Transverse colon (tissue), 4 donors: Measurements from ENCODE around the gene ZC3H18. TPM values are rescaled to one million over a fixed set of nuclear protein-coding genes. Genes with fewer than 3 reads are reported as not detected.

Experiments used
- DNase-seq: peaks from one replicate; pipeline ENCODE4 v3.0.0-alpha.2; 2019
- H3K27ac ChIP-seq, 4 donors: fragments of 200-600 bp; sonication (generic); 2 replicates each; pipeline ENCODE4 v1.5.1; 2016 to 2018; ENCODE audit warnings: inconsistent platforms in 4 of 4
- H3K27me3 ChIP-seq: fragments of 200-600 bp; sonication (generic); 2 replicates; pipeline ENCODE4 v1.5.1; 2017; ENCODE audit warnings: inconsistent platforms
- H3K36me3 ChIP-seq, 4 donors: fragments of 200-600 bp; sonication (generic); 2 replicates each; pipeline ENCODE4 v1.5.1; 2017 to 2019; ENCODE audit warnings: inconsistent platforms in 4 of 4
- H3K4me1 ChIP-seq, 4 donors: fragments of 200-600 bp; sonication (generic); 2 replicates each; pipeline ENCODE4 v1.5.1; 2017 to 2020; ENCODE audit warnings: inconsistent platforms in 4 of 4
- H3K4me3 ChIP-seq, 4 donors: fragments of 200-600 bp; sonication (generic); 1 replicate in 1 of 4; 2 replicates in 3 of 4; pipeline versions ENCODE4 v1.5.1 to v1.6.1; 2017 to 2019; ENCODE audit warnings: inconsistent platforms in 4 of 4
- H3K9me3 ChIP-seq, 2 donors: fragments of 200-600 bp; sonication (generic); 2 replicates each; pipeline ENCODE4 v1.5.1; 2017 to 2019; ENCODE audit warnings: inconsistent platforms in 2 of 2
- CTCF ChIP-seq, 5 experiments: fragments of 200-600 bp in 3 of 5; fragments of 450-650 bp in 2 of 5; sonication (generic) in 3 of 5; IDR thresholded peaks; 1 replicate in 2 of 5; 2 replicates in 3 of 5; pipeline ENCODE4 v1.5.1; 2016 to 2017; ENCODE audit warnings: antibody characterized with exemption in 5 of 5, inconsistent platforms in 3 of 5, mild to moderate bottlenecking in 2 of 5, moderate library complexity in 1 of 5
- EP300 ChIP-seq: sonication (generic); formaldehyde crosslinking; IDR thresholded peaks from one replicate; pipeline ENCODE4 v1.6.1; 2017; ENCODE audit warnings: antibody characterized with exemption, low read depth
- POLR2A ChIP-seq: fragments of 450-650 bp; IDR thresholded peaks from one replicate; pipeline ENCODE4 v1.6.1; 2016; ENCODE audit warnings: antibody characterized with exemption, mild to moderate bottlenecking, moderate library complexity
- POLR2AphosphoS5 ChIP-seq, 3 donors: sonication (generic); formaldehyde crosslinking; IDR thresholded peaks; one replicate each; pipeline ENCODE4 v1.6.1; 2016; ENCODE audit warnings: antibody characterized with exemption in 3 of 3
- WGBS, 2 donors: methylation state at CpG; one replicate each; pipeline ENCODE4 v1.1.5; 2018; ENCODE audit warnings: low coverage in 1 of 2; 5-methylcytosine and 5-hydroxymethylcytosine counted together
- in situ Hi-C, 4 donors: fragments of 200-750 bp; cut with MboI; loops; one replicate each; pipeline versions ENCODE4 v1.15.0 to v1.15.1; 2017; ENCODE audit warnings: low sequenced_read_pairs in 3 of 4, low pct_ligation_motif_present in 1 of 4, low pct_unique_long_range_greater_than_20kb in 1 of 4
- intact Hi-C: fragments of 100-400 bp; cut with DNase I; formaldehyde crosslinking; loops from one replicate; pipeline ENCODE4 v1.15.1; 2023; ENCODE audit warnings: low total_unique reads
- total RNA-seq, 4 donors: library from RNA; depleted of rRNA; stranded (reverse); fragments of >200 nt; gene quantifications; one replicate each; pipeline ENCODE4 v1.1.0, GENCODE V29; 2016

Gene ZC3H18
- total RNA-seq, 4 donors from 2014 or later = 17.9 to 50.5 (median 25.5) TPM

DNA sequence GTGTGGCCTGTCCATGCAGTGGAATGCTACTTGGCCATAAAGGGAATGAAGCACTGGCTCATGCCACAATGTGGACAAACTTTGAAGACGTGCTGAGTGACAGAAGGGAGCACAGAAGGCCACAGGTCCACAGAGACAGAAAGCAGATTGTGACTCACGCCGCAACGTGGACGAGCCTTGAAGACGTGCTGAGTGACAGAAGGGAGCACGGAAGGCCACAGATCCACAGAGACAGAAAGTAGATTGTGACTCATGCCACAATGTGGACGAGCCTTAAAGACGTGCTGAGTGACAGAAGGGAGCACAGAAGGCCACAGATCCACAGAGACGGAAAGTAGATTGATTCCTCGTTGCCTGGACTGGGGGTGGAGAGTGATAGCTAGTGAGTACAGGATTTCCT, 19.2 kb downstream of the ZC3H18 start:
- Histone ChIP-seq H3K9me3 (no peaks in the 10 kb centered on the region), H3K4me3 (no peak overlapping the region), H3K27me3 (no peaks in the 10 kb centered on the region), H3K27ac (no peak overlapping the region), H3K36me3 (peaks cover 0 to 13% (median 6%) of the 10 kb centered on the region in 4 donors), H3K4me1 (peaks cover 0 to 5% (median 0%) of the 10 kb centered on the region in 4 donors)
- intact Hi-C loops (no loop called here), in situ Hi-C loops (no loop called here)
- WGBS, 2 donors = 81 to 87% methylated on average over 11 of the region's 11 CpGs
- DNase-seq = no peak
- TF ChIP-seq POLR2AphosphoS5 (IDR thresholded peaks at IDR 0.05) (no peak), CTCF (IDR thresholded peaks at IDR 0.05) (no peak), EP300 (no peak), POLR2A (no peak)

DNA sequence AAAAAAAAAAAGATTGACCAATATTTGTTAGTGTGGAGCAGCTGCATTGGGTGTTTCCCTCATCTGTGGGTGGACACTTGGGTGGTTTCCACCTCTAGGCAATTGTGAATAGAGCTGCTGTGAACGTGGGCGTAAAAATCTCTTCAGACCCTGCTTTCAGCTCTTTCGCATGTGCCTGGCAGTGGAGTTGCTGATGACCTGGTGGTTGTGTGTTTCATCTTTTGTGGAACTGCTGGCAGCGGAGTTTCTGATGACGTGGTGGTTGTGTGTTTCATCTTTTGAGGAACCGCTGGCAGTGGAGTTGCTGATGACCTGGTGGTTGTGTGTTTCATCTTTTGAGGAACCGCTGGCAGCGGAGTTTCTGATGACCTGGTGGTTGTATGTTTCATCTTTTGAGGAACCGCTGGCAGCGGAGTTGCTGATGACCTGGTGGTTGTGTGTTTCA, 21.4 kb downstream of the ZC3H18 start:
- 70 to 80% methylated on average over 2 to 10 of the region's 10 CpGs for WGBS, 2 donors
- DNase-seq = peak; percentile 35
- intact Hi-C loops = no loop called here
- TF ChIP-seq CTCF (IDR thresholded peaks at IDR 0.05) = no peak
- TF ChIP-seq POLR2A = no peak
- no peak for TF ChIP-seq POLR2AphosphoS5 (IDR thresholded peaks at IDR 0.05)
- TF ChIP-seq EP300 = no peak
- H3K27ac ChIP-seq = no peak overlapping the region
- H3K4me3 ChIP-seq = no peak overlapping the region
- H3K9me3 ChIP-seq = no peaks in the 10 kb centered on the region
- peaks cover 0 to 5% (median 0%) of the 10 kb centered on the region in 4 donors for H3K4me1 ChIP-seq
- H3K36me3 ChIP-seq = peaks cover 0 to 13% (median 6%) of the 10 kb centered on the region in 4 donors
- H3K27me3 ChIP-seq = no peaks in the 10 kb centered on the region
- in situ Hi-C loops = no loop called here

DNA sequence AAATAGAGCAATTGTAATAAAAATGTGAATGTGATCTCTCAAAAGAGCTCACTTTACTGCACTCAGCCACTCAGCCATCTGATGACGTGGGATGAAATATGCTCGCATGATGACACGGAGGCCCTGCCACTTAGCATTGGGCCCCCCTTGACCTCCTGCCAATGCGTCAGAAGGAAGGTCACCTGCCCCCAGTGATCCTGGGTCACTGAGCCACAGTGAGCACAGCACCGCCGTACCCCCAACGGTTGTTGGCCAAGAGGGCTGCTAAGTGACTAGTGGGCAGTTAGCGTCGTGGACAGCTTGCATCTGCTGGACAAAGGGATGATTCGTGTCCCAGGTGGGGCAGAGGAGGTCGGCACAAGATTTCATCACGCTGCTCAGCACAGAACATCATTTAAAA, 22.9 kb downstream of the ZC3H18 start:
- Histone ChIP-seq H3K27me3 (no peaks in the 10 kb centered on the region), H3K4me3 (no peak overlapping the region), H3K9me3 (no peaks in the 10 kb centered on the region), H3K36me3 (peaks cover 0 to 5% (median under 1%) of the 10 kb centered on the region in 4 donors), H3K4me1 (peaks cover 0 to 5% (median 0%) of the 10 kb centered on the region in 4 donors), H3K27ac (no peak overlapping the region)
- TF ChIP-seq POLR2A = no peak
- TF ChIP-seq POLR2AphosphoS5 (IDR thresholded peaks at IDR 0.05) = no peak
- TF ChIP-seq EP300 = no peak
- TF ChIP-seq CTCF (IDR thresholded peaks at IDR 0.05) = no peak
- no peak for DNase-seq
- in situ Hi-C loops (no loop called here), intact Hi-C loops (no loop called here)
- 91 to 100% methylated on average over 2 to 12 of the region's 12 CpGs for WGBS, 2 donors

DNA sequence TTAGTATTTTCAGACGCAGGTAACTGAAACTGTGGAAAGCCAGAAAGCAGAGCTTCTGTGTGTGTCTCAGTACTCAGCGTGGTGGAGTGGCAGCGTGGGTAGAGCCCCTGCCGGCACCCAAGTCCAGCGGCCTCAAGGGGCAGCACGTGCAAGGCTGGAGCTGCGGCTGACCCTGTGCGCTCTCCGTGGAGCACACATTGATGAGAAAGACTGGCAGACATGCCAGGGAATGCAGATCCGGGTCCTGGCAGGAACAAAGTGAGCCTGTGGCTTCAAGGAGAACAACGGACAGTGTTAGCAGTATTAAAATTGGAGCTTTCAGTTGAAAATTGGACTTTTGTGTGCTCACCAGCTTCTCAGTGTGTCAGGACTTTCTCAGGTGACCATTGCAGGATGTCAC, 23.3 kb downstream of the ZC3H18 start:
- in situ Hi-C loops = no loop called here
- WGBS, 2 donors = 90% methylated on average over 11 of the region's 11 CpGs; no CpG with 5 or more reads in 1 of the 2 donors
- no peak for DNase-seq
- Histone ChIP-seq H3K4me3 (no peak overlapping the region), H3K27ac (no peak overlapping the region), H3K36me3 (peaks cover 0 to 8% (median 1%) of the 10 kb centered on the region in 4 donors), H3K4me1 (peaks cover 0 to 5% (median 0%) of the 10 kb centered on the region in 4 donors), H3K27me3 (no peaks in the 10 kb centered on the region), H3K9me3 (no peaks in the 10 kb centered on the region)
- intact Hi-C loops = no loop called here
- no peak for TF ChIP-seq EP300

DNA sequence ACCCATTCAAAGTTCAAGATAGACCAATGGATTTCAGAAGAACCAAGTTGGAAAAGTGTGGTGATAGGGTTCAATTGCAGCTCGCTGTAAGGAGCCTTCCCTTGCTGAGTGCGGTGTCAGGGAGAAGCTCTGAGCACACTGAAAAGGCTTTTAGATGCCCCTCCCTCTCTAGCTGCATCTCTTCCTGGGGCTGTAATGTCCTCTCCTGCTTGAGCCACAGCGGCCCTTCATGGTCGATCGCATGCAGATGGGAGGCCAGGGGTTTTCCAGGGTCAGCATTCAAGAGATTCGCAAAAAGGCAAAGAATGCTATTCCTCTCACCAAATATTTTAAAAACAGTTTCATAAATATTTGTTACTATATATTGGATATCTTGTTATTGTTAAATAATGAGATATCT, 23.7 kb downstream of the ZC3H18 start:
- intact Hi-C loops = no loop called here
- no peak overlapping the region for H3K4me3 ChIP-seq
- in situ Hi-C loops = no loop called here
- H3K27ac ChIP-seq = no peak overlapping the region
- 93 to 97% methylated on average over 4 to 6 of the region's 6 CpGs for WGBS, 2 donors
- TF ChIP-seq CTCF (IDR thresholded peaks at IDR 0.05) = no peak
- no peak for TF ChIP-seq EP300
- TF ChIP-seq POLR2A = no peak
- TF ChIP-seq POLR2AphosphoS5 (IDR thresholded peaks at IDR 0.05) = no peak
- H3K27me3 ChIP-seq = no peaks in the 10 kb centered on the region
- peaks cover 0 to 13% (median 3%) of the 10 kb centered on the region in 4 donors for H3K36me3 ChIP-seq
- H3K4me1 ChIP-seq = peaks cover 0 to 5% (median 0%) of the 10 kb centered on the region in 4 donors
- H3K9me3 ChIP-seq = no peaks in the 10 kb centered on the region
- no peak for DNase-seq
